GM18867 (cell line): ENCODE measurements around the gene NELFE.
"Not testable (repeated sequence)": the region's sequence is repeated elsewhere in the genome, so short reads cannot be mapped to it uniquely, and the experiment has no call there.

Experiments
- ATAC-seq: cut with Tn5 transposase; IDR thresholded peaks from one replicate; pipeline ENCODE4 v1.9.1; 2021; ENCODE audit warnings: mild to moderate bottlenecking, moderate library complexity; ENCODE audit not compliant: unreplicated experiment

Gene NELFE

GRCh38 chr6:31958741-31959739 lies at the start of gene NELFE, which contains the start of gene SKIC2:
Gene NELFE (minus strand): TSS chr6:31958971. CDS start chr6:31958446, 525 bp downstream.
Gene SKIC2 (plus strand): TSS chr6:31959175. CDS start chr6:31959193, 18 bp downstream.
- peak; percentile 93 for ATAC-seq

- ATAC-seq, result not testable (repeated sequence)
Observed at GRCh38 chr6:32008037-32008436, 49.3 kb upstream of the NELFE start.

GRCh38 chr6:32007086-32007485 lies 48.3 kb upstream of the NELFE start:
- not testable (repeated sequence) for ATAC-seq

GRCh38 chr6:32005991-32006529 lies 47.3 kb upstream of the NELFE start:
- ATAC-seq, result not testable (repeated sequence)

- ATAC-seq, result not testable (repeated sequence)
Observed at GRCh38 chr6:32005538-32005880, 46.7 kb upstream of the NELFE start.

- ATAC-seq, result not testable (repeated sequence)
Observed at GRCh38 chr6:32004864-32005537, 46.2 kb upstream of the NELFE start.

DNA sequence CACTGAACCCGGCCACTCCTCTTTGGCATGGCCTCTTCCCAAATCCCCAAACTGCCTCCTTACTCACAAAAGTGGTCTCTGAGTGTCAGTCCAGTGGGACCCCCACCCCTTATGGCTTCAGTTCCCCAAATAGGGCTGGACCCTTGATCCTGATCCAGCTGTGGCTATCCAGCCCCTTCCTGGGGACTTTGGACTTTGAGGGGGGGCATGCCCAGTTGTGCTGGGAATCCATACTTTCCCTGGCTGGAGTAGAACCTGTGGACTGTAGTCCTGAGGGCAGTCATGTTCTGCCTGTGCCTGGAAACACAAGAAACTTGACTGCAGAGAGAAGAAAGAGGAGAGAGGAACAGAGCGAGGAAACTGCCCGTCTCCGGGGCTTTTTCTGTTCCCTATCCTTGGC lies 45.6 kb upstream of the NELFE start:
- not testable (repeated sequence) for ATAC-seq

GRCh38 chr6:32003301-32003700 lies 44.5 kb upstream of the NELFE start:
- not testable (repeated sequence) for ATAC-seq

- not testable (repeated sequence) for ATAC-seq
Observed at GRCh38 chr6:32002546-32003268, 43.9 kb upstream of the NELFE start.

GRCh38 chr6:31996385-31996784 lies 37.6 kb upstream of the NELFE start:
- not testable (repeated sequence) for ATAC-seq

DNA sequence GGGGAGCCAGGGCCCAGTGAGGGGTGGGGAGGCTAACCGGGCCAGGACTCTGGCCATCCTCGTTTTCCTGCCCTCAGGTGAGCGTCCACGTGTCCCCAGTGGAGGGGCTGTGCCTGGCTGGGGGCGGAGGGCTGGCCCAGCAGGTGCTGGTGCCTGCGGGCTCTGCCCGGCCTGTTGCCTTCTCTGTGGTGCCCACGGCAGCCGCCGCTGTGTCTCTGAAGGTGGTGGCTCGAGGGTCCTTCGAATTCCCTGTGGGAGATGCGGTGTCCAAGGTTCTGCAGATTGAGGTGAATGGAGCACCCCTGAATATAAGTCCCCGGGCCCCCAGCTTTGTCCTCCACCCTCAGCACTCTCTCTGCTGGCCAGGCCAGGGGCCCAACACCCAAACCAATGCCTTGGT lies 35.6 kb upstream of the NELFE start:
- not testable (repeated sequence) for ATAC-seq

DNA sequence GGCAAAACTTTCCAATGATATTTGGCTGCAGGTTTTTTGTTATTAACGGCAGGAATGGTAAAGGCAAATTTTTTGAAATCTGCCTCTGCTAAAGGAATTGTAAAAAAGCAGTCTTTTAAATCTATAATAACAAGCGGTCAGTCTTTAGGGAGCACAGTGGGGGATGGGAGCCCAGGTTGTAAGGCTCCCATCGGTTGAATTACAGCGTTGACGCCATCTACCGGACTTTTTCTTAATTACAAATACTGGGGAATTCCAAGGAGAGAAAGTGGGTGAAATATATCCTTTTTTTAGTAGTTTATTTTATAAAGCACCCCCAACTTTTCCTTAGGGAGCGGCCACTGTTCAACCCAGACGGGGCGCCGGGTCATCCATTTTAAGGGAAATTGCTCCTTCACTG lies 30.6 kb upstream of the NELFE start:
- ATAC-seq, result not testable (repeated sequence)

DNA sequence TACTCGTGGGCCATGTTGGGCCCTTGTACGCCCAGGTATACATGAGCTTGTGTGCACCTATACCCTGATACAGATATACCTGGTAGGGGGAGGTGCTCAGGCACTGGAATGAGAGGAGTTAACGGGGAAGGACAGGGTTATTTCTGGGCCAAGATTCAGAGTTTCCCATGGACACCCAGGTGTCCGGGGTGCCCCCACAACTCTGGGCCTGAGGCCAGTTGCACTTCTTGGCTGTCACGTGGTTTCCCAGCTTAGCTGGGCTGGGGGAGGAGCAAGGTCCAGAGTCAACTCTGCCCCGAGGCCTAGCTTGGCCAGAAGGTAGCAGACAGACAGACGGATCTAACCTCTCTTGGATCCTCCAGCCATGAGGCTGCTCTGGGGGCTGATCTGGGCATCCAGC lies 23.0 kb upstream of the NELFE start, which contains the start of gene C4A:
Gene C4A, plus strand, starts transcription at position 314 of the 400 bp plus-strand sequence. Its CDS starts 51 bp downstream, at position 365.
- not testable (repeated sequence) for ATAC-seq

DNA sequence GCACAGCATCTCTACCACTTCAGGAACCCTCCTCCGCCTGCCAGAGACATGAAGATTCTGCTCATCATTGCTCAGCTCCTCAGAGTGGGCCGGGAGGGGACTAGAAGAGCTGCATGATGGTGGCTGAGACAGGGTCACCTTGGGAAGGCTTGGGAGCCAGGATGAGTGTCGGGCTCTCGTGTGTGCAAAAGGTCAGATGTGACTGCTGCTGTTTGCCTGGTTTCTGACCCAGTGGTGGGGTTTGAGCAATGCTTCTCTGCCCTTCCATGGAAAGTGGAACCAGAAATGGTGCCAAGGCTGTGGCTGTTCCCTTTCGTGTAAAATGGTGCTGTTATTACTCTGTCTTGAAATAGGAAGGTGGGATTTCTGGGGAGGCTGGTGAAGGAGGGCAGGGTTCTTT lies 22.2 kb upstream of the NELFE start:
- not testable (repeated sequence) for ATAC-seq

DNA sequence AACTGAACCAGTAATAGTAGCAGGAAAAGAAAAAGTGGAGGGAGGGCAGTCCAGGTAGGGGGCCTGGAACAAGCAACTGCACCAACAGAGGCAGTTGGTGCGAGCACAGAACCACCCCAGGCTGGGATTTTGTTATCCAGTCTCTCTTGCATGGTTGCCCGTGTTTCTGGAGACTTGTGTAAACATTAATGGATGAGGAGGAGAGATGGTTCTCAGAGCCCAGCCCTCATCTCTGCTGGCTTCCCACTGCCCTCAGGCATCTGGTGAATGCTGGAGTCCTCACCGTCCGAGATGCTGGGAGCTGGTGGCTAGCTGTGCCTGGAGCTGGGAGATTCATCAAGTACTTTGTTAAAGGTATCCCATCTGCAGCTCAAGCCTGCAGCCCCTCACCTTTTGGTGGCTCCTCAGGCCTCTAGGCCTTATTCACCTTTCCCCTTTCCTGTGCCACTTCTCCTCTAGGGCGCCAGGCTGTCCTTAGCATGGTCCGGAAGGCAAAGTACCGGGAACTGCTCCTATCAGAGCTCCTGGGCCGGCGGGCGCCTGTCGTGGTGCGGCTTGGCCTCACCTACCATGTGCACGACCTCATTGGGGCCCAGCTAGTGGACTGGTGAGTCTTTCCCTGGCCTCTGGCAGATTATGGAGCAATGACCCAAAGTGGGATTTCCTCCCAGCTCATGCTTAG lies 21.6 kb upstream of the NELFE start:
- not testable (repeated sequence) for ATAC-seq

- no peak for ATAC-seq
Observed at GRCh38 chr6:31979238-31979898, 20.6 kb upstream of the NELFE start.

DNA sequence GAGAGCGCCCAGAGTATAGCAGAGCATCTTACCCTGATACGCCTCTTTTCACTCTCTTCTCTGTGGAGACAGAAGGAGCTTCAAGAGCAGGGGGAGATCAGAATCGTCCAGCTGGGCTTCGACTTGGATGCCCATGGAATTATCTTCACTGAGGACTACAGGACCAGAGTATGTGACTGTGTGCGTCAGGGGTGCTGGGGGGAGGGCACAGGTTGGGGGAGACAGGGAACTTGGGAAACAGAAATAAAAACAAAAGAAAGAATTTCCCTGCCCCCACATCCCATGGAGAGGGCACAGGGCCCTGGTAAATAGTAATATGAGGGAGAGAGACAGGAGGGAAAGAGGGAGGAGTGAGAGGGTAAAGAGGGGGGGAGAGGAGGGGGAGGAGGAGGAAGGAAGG lies 20.1 kb upstream of the NELFE start:
- no peak for ATAC-seq

DNA sequence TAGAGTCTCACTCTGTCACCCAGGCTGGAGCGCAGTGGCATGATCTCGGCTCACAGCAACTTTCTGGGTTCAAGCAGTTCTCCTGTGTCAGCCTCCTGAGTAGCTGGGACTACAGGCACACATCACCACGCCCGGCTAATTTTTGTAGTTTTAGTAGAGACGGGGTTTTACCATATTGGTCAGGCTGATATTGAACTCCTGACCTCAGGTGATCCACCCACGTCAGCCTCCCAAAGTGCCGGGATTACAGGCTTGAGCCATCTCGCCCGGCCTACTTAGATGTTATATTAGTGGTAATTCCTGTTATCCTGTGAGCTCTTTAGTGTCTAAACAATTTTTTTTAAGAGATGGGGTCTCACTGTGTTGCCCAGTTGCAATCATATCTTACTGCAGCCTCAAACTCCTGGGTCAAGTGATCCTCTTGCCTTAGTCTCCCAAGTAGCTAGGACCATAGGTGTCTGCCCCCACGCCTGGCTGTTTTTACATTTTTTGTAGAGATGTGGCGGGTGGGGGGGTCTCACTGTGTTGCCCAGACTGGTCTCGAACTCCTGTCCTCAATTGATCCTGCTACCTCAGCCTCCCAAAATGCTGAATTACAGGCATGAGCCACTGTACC lies 19.2 kb upstream of the NELFE start:
- no peak for ATAC-seq

DNA sequence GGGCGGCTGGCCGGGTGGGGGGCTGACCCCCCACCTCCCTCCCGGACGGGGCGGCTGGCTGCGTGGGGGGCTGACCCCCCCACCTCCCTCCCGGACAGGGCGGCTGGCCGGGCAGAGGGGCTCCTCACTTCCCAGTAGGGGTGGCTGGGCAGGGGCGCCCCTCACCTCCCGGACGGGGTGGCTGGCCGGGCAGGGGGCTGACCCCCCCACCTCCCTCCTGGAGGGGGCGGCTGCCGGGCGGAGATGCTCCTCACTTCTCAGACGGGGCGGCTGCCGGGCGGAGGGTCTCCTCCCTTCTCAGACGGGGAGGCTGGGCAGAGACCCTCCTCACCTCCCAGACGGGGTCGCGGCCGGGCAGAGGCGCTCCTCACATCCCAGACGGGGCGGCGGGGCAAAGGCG lies 17.3 kb upstream of the NELFE start:
- not testable (repeated sequence) for ATAC-seq
